T-helper 17 cell (primary cell): Measurements from ENCODE around the gene C11orf98. TPM values are rescaled to one million over a fixed set of nuclear protein-coding genes. Genes with fewer than 3 reads are reported as not detected.
"Not testable (repeated sequence)": the region's sequence is repeated elsewhere in the genome, so short reads cannot be mapped to it uniquely, and the experiment has no call there.

Experiments used
- ATAC-seq: fragments of 150-1000 bp; cut with Tn5 transposase; 2 replicates; pipeline ENCODE4 v1.10.0; 2021; ENCODE audit warnings: mild to moderate bottlenecking, moderate library complexity
- DNase-seq, 3 donors: peaks; one replicate each; pipeline versions ENCODE4 v3.0.0 to v3.0.0-alpha.2; 2020 to 2021
- H3K9me3 ChIP-seq: one replicate; pipeline ENCODE4 v1.7.0; 2013; ENCODE audit warnings: low read length, mild to moderate bottlenecking; ENCODE audit not compliant: control insufficient read depth, poor library complexity, severe bottlenecking
- H3K27ac Mint-ChIP-seq: one replicate; pipeline ENCODE4 v1.8.0; 2022; ENCODE audit warnings: mild to moderate bottlenecking, moderate library complexity, mixed read lengths
- H3K27me3 Mint-ChIP-seq: one replicate; pipeline ENCODE4 v1.8.0; 2022; ENCODE audit warnings: mixed read lengths
- H3K36me3 Mint-ChIP-seq: one replicate; pipeline ENCODE4 v1.8.0; 2022; ENCODE audit warnings: low read depth, mixed read lengths
- H3K4me1 Mint-ChIP-seq: one replicate; pipeline ENCODE4 v1.8.0; 2022; ENCODE audit warnings: mild to moderate bottlenecking, mixed read lengths
- H3K4me3 Mint-ChIP-seq: one replicate; pipeline ENCODE4 v1.8.0; 2022; ENCODE audit warnings: mild to moderate bottlenecking, moderate library complexity, mixed read lengths
- total RNA-seq, 4 donors: library from RNA in 2 of 4; stranded (reverse) in 2 of 4; gene quantifications; one replicate each; pipeline ENCODE4 v1.2.3 and lab custom pipeline; 2022 to 2026

Gene C11orf98
- total RNA-seq, 2 donors from 2014 or later = 20.0 to 21.6 TPM

DNA sequence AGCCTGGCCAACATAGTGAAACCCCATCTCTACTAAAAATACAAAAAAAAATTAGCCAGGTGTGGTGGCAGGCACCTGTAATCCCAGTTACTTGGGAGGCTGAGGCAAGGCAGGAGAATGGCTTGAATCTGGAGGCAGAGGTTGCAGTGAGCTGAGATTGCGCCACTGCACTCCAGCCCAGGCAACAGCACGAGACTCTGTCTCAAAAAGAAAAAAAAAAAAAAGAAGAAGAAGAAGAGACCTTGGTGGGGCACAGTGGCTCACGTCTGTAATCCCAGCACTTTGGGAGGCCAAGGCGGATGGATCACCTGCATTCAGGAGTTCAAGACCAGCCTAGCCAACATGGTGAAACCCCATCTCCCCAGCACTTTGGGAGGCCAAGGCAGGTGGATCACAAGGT lies 38.9 kb upstream of the C11orf98 start:
- not testable (repeated sequence) for H3K9me3 ChIP-seq, ATAC-seq, DNase-seq, H3K27me3 Mint-ChIP-seq, H3K36me3 Mint-ChIP-seq
- Mint-ChIP-seq H3K4me3 (peak overlapping the region; percentile 19), H3K27ac (peak overlapping the region; percentile 39), H3K4me1 (peaks cover 21% of the 10 kb centered on the region)

- Mint-ChIP-seq H3K36me3 (no peaks in the 10 kb centered on the region), H3K4me3 (no peak overlapping the region), H3K27me3 (no peaks in the 10 kb centered on the region), H3K27ac (no peak overlapping the region), H3K4me1 (peaks cover 13% of the 10 kb centered on the region)
- ATAC-seq (no peak), DNase-seq (no peak)
- no peaks in the 10 kb centered on the region for H3K9me3 ChIP-seq
Observed at GRCh38 chr11:62702246-62702645, 37.2 kb upstream of the C11orf98 start.

DNA sequence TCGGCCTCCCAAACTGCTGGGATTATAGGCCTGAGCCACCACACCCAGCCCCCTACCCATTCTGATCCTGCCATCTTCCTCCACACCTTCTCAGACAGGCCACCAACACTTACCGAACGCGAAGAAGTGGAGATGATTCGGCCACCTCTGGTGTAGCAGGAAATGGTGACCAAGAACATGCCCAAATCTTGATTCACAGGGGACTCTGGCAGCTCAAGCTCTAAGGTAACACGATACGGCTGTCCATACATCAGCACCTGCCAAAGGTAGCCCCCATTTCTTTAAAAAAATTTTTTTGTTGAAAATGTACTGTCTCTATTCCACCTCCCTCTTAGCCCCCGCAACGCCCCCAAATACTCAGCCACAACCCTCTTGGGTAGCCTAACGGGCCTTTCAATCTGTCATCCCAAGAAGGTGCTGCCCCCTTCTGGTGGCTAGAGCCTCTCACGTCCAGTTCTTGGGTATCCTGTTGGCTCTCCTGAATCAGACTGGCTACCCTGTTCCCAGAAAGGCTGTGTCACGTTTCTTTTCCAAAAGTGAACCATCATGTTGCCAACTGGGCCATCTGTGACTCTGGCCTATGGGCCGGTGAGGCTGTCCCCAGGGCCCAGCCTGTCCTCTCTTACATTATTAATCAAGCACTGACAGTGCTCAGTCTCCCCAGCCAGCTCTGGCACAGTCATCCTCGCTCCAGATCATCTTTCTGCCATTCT lies 29.6 kb upstream of the C11orf98 start:
- no peak overlapping the region for H3K27ac Mint-ChIP-seq
- no peaks in the 10 kb centered on the region for H3K9me3 ChIP-seq
- H3K4me3 Mint-ChIP-seq = no peak overlapping the region
- peak; percentile 84 for ATAC-seq
- peaks cover 7% of the 10 kb centered on the region for H3K4me1 Mint-ChIP-seq
- no peaks in the 10 kb centered on the region for H3K27me3 Mint-ChIP-seq
- DNase-seq = peak; percentile 59 to 70 (median 61)
- H3K36me3 Mint-ChIP-seq = peaks cover 3% of the 10 kb centered on the region

GRCh38 chr11:62693624-62694023 lies 28.6 kb upstream of the C11orf98 start:
- not testable (repeated sequence) for H3K4me3 Mint-ChIP-seq, H3K9me3 ChIP-seq, H3K27me3 Mint-ChIP-seq, H3K4me1 Mint-ChIP-seq, ATAC-seq, H3K36me3 Mint-ChIP-seq, H3K27ac Mint-ChIP-seq, DNase-seq

DNA sequence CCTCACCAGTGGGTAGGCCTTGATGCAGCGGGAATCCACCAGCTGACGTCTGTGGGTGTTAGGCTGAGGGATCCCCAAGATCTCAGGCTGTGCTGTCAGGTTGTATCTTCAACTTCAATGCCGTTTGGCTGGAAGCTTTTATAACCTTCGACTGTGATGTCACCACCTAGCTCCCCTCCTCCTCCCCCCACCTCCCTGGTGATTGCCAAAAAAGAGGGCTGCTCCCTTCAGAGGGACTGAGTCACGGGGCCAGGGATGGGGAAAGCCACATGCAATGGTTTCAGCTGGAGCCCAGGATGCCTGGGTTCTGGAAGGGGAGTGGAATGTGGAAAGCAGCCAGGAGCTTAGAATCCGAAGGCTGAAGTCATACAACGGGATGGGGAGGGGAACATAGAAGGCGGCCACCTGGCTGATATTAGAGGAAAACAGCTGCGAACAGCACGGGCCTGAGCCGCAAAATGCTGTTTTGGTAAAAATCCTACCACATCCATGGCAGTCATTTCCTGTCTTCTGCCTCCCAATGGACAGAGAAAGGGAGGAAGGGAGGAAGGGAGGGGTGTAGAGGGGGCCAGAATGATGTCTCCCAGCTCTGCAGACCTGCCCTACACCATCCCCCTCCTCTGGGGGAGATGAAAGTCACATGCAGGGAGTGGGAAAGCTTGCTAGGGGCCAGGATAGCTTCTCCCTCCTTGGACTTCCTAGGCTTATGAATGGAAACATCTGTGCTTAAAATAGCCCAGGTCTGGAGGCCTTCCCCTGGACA lies 24.6 kb upstream of the C11orf98 start, which contains the start of gene LRRN4CL:
TSS of gene LRRN4CL (minus strand) at position 110 of the 763 bp plus-strand sequence. CDS start 1,022 bp downstream, outside the sequence.
- peaks cover 3% of the 10 kb centered on the region for H3K36me3 Mint-ChIP-seq

GRCh38 chr11:62688491-62688890 lies 23.5 kb upstream of the C11orf98 start:
- DNase-seq = no peak
- H3K4me3 Mint-ChIP-seq = no peak overlapping the region

More for the DNA sequence above, 24.6 kb upstream of the C11orf98 start, which contains the start of gene LRRN4CL:
- no peak within 1 kb of the TSS for H3K4me3 Mint-ChIP-seq
- no peak for ATAC-seq
- no peak for DNase-seq
- no peak within 1 kb of the TSS for H3K27ac Mint-ChIP-seq
- peaks cover 4% of the 10 kb centered on the region for H3K4me1 Mint-ChIP-seq
- no peaks in the 10 kb centered on the region for H3K27me3 Mint-ChIP-seq
- no peaks in the 10 kb centered on the region for H3K9me3 ChIP-seq

DNA sequence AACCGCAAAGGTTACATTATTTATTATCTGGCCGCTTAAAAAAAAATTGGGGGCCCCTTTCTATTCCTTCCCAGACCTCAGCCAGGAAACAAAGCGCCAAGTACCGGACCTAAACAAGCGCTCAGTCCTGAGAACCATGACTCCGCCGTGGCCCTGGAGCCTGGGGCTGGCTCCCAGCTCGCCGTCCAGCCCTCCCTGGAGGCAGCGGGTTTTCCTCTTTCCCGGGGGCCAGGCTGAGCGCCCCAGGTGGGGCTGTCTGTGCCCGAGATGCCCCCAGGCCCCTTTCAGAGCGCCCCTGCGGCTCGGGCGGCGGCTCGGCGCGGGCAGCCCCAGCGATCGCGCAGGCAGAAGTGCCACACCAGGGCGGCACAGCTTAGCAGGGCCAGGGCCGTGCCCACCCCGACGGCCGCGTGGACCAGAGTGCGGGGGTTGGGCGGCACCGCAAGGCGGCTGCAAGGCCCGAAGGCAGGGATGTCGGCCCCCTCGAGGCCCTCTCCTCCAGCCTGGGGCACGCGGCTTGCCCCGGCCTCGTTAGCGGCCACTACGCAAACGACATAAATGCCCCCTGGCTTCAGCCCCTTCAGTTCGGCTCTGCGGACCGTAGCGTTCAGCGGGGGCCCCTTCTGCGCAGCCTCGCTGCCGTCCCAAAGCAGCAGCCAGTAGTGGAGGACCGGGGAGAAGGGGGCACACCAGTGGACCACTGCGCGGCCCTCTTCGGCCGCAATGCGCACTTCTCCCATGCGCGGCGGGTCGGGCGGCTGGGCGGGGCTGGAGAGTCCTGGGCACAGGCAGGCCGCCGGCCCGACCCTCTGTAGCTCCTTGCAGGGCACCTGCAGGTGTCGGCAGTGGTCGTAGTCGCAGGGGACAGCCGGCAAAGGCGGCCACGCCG lies 22.7 kb upstream of the C11orf98 start:
- H3K27ac Mint-ChIP-seq = no peak overlapping the region
- H3K4me1 Mint-ChIP-seq = peaks cover 4% of the 10 kb centered on the region
- no peaks in the 10 kb centered on the region for H3K9me3 ChIP-seq
- DNase-seq (no peak), ATAC-seq (no peak)
- no peaks in the 10 kb centered on the region for H3K27me3 Mint-ChIP-seq
- H3K36me3 Mint-ChIP-seq = peaks cover 3% of the 10 kb centered on the region
- no peak overlapping the region for H3K4me3 Mint-ChIP-seq

More at GRCh38 chr11:62688491-62688890, 23.5 kb upstream of the C11orf98 start:
- H3K36me3 Mint-ChIP-seq = peaks cover 3% of the 10 kb centered on the region
- no peak overlapping the region for H3K27ac Mint-ChIP-seq
- ATAC-seq = no peak
- H3K9me3 ChIP-seq = no peaks in the 10 kb centered on the region
- peaks cover 4% of the 10 kb centered on the region for H3K4me1 Mint-ChIP-seq
- no peaks in the 10 kb centered on the region for H3K27me3 Mint-ChIP-seq

DNA sequence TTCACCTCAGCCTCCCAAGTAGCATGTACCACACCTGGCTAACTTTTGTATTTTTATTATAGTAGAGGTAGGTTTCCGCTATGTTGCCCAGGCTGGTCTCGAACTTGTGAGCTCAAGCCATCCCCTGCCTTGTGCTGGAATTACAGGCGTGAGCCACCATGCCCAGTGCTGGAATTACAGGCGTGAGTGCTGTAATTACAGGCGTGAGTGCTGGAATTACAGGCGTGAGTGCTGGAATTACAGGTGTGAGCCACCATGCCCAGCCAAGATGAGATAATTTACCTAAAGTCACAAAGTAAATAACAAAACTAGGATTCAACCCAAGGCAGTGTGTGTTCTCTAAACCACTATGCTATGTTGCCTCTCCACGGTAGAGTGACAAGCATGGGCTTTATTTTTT lies 17.5 kb upstream of the C11orf98 start:
- no peaks in the 10 kb centered on the region for H3K9me3 ChIP-seq
- H3K4me1 Mint-ChIP-seq = peaks cover 17% of the 10 kb centered on the region
- H3K4me3 Mint-ChIP-seq = no peak overlapping the region
- peaks cover 2% of the 10 kb centered on the region for H3K36me3 Mint-ChIP-seq
- H3K27me3 Mint-ChIP-seq = no peaks in the 10 kb centered on the region
- H3K27ac Mint-ChIP-seq = no peak overlapping the region
- ATAC-seq = no peak
- no peak for DNase-seq

DNA sequence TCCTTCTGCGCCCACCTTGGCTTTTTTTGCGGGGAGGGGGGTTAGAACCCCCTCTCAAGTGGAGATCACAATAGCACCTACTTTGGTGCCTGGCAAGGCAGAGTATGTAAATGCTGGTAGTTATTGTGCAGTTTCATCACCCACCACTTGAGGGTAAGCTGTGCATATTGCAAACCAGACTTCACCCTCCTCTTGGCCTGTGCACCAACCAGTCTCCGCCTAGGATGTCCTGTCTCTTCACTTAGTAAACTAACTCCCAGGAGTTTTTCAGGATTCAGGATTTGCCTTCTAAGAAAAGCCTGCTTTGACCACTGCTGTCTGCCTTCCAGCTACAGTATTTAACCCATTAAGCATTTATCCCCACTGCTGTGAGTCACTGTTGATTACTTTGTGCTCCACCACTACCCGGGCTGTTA lies 15.8 kb upstream of the C11orf98 start:
- Mint-ChIP-seq H3K4me1 (peaks cover 28% of the 10 kb centered on the region), H3K27me3 (no peaks in the 10 kb centered on the region), H3K36me3 (peaks cover 2% of the 10 kb centered on the region), H3K27ac (peak overlapping the region; percentile 97), H3K4me3 (peak overlapping the region; percentile 45)
- ATAC-seq (peak; percentile 72), DNase-seq (no peak)
- H3K9me3 ChIP-seq = no peaks in the 10 kb centered on the region

- DNase-seq = peak; percentile 64 to 75 (median 69)
- peaks cover 5% of the 10 kb centered on the region for H3K36me3 Mint-ChIP-seq
- ATAC-seq = peak; percentile 84
- peak within 1 kb of the TSS; percentile 91 for H3K4me3 Mint-ChIP-seq
- peaks cover 31% of the 10 kb centered on the region for H3K4me1 Mint-ChIP-seq
- H3K9me3 ChIP-seq = no peaks in the 10 kb centered on the region
- H3K27me3 Mint-ChIP-seq = no peaks in the 10 kb centered on the region
- H3K27ac Mint-ChIP-seq = peak within 1 kb of the TSS; percentile 97
Observed at GRCh38 chr11:62678770-62679696, 14.0 kb upstream of the C11orf98 start, which contains the start of gene UBXN1. TSS of gene UBXN1 (minus strand) at chr11:62679073. CDS start at chr11:62678923, 150 bp downstream.

DNA sequence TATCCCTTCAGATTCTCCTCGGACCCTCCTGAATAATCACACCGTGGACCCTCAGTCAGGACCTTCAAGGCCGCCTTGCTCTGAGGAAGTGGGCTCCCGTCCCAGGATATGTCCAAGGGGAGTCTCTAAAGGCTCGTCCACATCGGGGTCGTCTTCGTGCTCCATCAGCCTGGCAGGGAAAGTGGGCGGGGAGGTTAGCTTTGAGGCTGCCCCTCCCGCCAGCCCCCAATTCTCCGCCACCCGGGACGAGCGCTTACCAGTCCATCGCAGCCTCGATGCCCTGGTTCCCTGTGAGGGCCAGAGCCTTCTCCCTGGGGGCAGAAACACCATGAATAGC lies 13.4 kb upstream of the C11orf98 start:
- peaks cover 5% of the 10 kb centered on the region for H3K36me3 Mint-ChIP-seq
- ATAC-seq = no peak
- no peaks in the 10 kb centered on the region for H3K27me3 Mint-ChIP-seq
- peak overlapping the region; percentile 91 for H3K4me3 Mint-ChIP-seq
- peak overlapping the region; percentile 97 for H3K27ac Mint-ChIP-seq
- peaks cover 31% of the 10 kb centered on the region for H3K4me1 Mint-ChIP-seq
- no peaks in the 10 kb centered on the region for H3K9me3 ChIP-seq
- no peak for DNase-seq

- Mint-ChIP-seq H3K4me1 (peaks cover 33% of the 10 kb centered on the region), H3K4me3 (peak overlapping the region; percentile 91), H3K27me3 (no peaks in the 10 kb centered on the region), H3K27ac (peak overlapping the region; percentile 97), H3K36me3 (peaks cover 5% of the 10 kb centered on the region)
- no peak for DNase-seq
- no peaks in the 10 kb centered on the region for H3K9me3 ChIP-seq
- no peak for ATAC-seq
Observed at GRCh38 chr11:62677714-62678113, 12.7 kb upstream of the C11orf98 start.
